Retinal pigment epithelial cell (primary cell): ENCODE results near the gene ANKS1B.

Source experiments
- DNase-seq: peaks from one replicate; pipeline ENCODE4 v3.0.0-alpha.2; 2010; ENCODE audit warnings: low read depth
- H3K4me3 ChIP-seq: 2 replicates; pipeline ENCODE4 v1.5.1; 2011; ENCODE audit warnings: mild to moderate bottlenecking, low read length, control low read depth, moderate library complexity
- CTCF ChIP-seq: conservative IDR thresholded peaks from 2 replicates; pipeline ENCODE4 v1.5.1; 2011; ENCODE audit warnings: low read depth, low read length, control low read depth, inconsistent platforms

The ANKS1B gene

GRCh38 chr12:99231031-99231430 is 753.7 kb downstream of the ANKS1B start:
- DNase-seq: no peak
- no peak for TF ChIP-seq CTCF
- H3K4me3 ChIP-seq: no peak overlapping the region

- no peak for DNase-seq
- no peak overlapping the region for H3K4me3 ChIP-seq
- no peak for TF ChIP-seq CTCF
These were observed 760.5 kb downstream of the ANKS1B start for GRCh38 chr12:99224237-99224636.

GRCh38 chr12:99223579-99223978 is 761.2 kb downstream of the ANKS1B start:
- DNase-seq: no peak
- TF ChIP-seq CTCF: no peak
- no peak overlapping the region for H3K4me3 ChIP-seq

- TF ChIP-seq CTCF: no peak
- no peak for DNase-seq
- no peak overlapping the region for H3K4me3 ChIP-seq
These were observed 771.7 kb downstream of the ANKS1B start for GRCh38 chr12:99213047-99213446.

GRCh38 chr12:99212275-99212674 is 772.5 kb downstream of the ANKS1B start:
- DNase-seq: no peak
- TF ChIP-seq CTCF: no peak
- H3K4me3 ChIP-seq: no peak overlapping the region

GRCh38 chr12:99205111-99205510 is 779.6 kb downstream of the ANKS1B start:
- DNase-seq: no peak
- H3K4me3 ChIP-seq: no peak overlapping the region
- TF ChIP-seq CTCF: no peak

GRCh38 chr12:99201906-99202645 is 782.7 kb downstream of the ANKS1B start:
- no peak for TF ChIP-seq CTCF
- no peak overlapping the region for H3K4me3 ChIP-seq
- no peak for DNase-seq
